ENCODE results near the gene ELP1.

Gene ELP1

DNA sequence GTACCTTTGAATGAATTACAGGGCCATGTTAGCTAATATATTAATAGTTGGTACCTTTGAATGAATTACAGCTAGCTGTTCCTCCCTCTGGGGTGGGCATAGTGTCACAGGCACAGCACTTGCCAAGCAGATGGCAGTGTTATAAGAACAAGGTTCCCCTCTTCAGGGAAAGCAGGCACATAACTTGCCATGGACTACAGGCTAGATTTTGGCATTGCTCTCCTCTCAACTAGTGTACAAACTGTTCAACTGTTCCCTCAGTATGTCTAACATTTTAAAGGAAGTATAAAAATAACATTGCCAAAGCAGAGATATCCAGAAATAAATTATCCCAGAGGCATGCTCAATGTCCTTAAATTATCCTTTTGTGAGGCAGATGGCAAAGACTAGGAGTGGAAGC, 34.0 kb upstream of the ELP1 start:
- DNase-seq, result no peak
- H3K9me3 ChIP-seq (ENCODE audit: insufficient read depth, low read length, severe bottlenecking), result no peaks in the 10 kb centered on the region
- H3K4me3 ChIP-seq (ENCODE audit: low read depth in 1 of 2, low read length in 2 of 2), result no peak overlapping the region
- no peak overlapping the region for H2AFZ ChIP-seq (ENCODE audit: low read depth, low read length)
- H3K4me1 ChIP-seq (ENCODE audit: insufficient read depth, low read length), result no peaks in the 10 kb centered on the region
- no peak overlapping the region for H3K27ac ChIP-seq (ENCODE audit: low read length)
- peaks cover 31% of the 10 kb centered on the region for H3K36me3 ChIP-seq (ENCODE audit: insufficient read depth, low read length)
- H3K9ac ChIP-seq (ENCODE audit: low read depth, low read length), result no peak overlapping the region
- TF ChIP-seq EZH2 (IDR thresholded peaks at IDR 0.05; ENCODE audit: borderline replicate concordance, low read depth, low read length, severe bottlenecking), result no peak
- TF ChIP-seq, protein P1, sequence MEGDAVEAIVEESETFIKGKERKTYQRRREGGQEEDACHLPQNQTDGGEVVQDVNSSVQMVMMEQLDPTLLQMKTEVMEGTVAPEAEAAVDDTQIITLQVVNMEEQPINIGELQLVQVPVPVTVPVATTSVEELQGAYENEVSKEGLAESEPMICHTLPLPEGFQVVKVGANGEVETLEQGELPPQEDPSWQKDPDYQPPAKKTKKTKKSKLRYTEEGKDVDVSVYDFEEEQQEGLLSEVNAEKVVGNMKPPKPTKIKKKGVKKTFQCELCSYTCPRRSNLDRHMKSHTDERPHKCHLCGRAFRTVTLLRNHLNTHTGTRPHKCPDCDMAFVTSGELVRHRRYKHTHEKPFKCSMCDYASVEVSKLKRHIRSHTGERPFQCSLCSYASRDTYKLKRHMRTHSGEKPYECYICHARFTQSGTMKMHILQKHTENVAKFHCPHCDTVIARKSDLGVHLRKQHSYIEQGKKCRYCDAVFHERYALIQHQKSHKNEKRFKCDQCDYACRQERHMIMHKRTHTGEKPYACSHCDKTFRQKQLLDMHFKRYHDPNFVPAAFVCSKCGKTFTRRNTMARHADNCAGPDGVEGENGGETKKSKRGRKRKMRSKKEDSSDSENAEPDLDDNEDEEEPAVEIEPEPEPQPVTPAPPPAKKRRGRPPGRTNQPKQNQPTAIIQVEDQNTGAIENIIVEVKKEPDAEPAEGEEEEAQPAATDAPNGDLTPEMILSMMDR (IDR thresholded peaks at IDR 0.05; ENCODE audit: borderline replicate concordance, extremely low read depth, low read length, poor library complexity, severe bottlenecking), result no peak
- no peaks in the 10 kb centered on the region for H3K27me3 ChIP-seq (ENCODE audit: insufficient read depth, low read length, poor library complexity)
- H3K4me2 ChIP-seq (ENCODE audit: insufficient read depth, low read length), result no peak overlapping the region
- no peak for ATAC-seq (ENCODE audit: insufficient read depth, low read depth)
- no peaks in the 10 kb centered on the region for H4K20me1 ChIP-seq (ENCODE audit: insufficient read depth, low read length)
- H3K79me2 ChIP-seq (ENCODE audit: insufficient read depth, low read length), result no peaks in the 10 kb centered on the region

DNA sequence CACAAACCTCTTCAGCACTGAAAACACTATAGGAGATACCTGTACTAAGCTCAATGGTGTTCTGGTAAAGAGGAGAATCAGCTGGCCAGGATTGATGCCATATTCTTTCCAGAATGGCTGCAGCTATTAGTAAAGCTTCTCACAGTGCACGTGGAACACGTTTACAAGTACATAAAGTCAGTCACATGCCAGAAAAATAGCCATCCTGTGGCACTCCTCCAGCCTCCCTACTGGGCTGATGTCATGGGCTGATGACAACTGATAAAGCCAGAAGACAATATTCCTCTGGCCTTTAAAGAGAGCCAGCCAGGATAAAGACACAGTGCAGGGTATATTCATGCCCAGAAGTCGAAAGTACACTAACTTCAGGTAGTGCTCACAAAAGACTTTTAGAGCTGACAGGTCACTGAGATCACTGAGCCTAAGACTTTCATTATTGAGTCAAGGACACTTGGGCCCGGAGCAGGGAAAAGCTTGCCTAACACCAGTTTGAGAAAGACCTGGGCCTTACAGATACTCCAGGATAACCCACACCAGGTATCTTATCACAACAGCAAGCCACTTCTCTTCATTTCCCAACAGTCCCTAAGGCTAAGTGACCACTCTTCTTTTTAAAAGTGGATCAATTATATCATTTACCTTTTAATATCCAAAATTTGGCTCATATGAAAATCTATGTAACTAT, 29.7 kb upstream of the ELP1 start:
- ATAC-seq (ENCODE audit: insufficient read depth, low read depth) (no peak), DNase-seq (no peak)
- Histone ChIP-seq H3K4me2 (ENCODE audit: insufficient read depth, low read length) (no peak overlapping the region), H3K36me3 (ENCODE audit: insufficient read depth, low read length) (peaks cover 10% of the 10 kb centered on the region; the same call in 1 of the 2 replicates), H2AFZ (ENCODE audit: low read depth, low read length) (no peak overlapping the region), H4K20me1 (ENCODE audit: insufficient read depth, low read length) (no peaks in the 10 kb centered on the region), H3K4me1 (ENCODE audit: insufficient read depth, low read length) (no peaks in the 10 kb centered on the region), H3K9me3 (ENCODE audit: insufficient read depth, low read length, severe bottlenecking) (no peaks in the 10 kb centered on the region), H3K27me3 (ENCODE audit: insufficient read depth, low read length, poor library complexity) (no peaks in the 10 kb centered on the region), H3K4me3 (ENCODE audit: low read depth in 1 of 2, low read length in 2 of 2) (no peak overlapping the region), H3K27ac (ENCODE audit: low read length) (no peak overlapping the region), H3K9ac (ENCODE audit: low read depth, low read length) (no peak overlapping the region), H3K79me2 (ENCODE audit: insufficient read depth, low read length) (no peaks in the 10 kb centered on the region)
- TF ChIP-seq, protein P1 (IDR thresholded peaks at IDR 0.05; ENCODE audit: borderline replicate concordance, extremely low read depth, low read length, poor library complexity, severe bottlenecking), result no peak

DNA sequence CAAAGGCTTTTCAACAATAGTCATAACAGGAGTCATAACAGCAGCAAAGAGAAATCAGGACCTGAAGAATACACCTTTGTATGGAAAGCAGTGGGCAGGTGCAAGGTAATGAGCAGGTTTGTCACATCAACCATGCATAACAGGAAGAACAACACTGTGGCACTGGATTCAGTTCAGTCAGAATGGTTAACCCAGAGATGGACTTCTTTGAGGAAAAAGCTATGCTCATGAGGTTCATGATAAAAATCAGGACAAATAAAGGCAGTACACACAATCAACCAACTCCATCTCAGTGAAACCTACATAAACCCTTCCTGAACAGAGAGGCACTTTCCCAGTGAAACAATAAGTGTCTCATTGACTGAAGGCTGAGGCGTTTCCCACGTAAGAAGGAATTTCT, 27.2 kb upstream of the ELP1 start:
- no peak overlapping the region for H3K4me2 ChIP-seq (ENCODE audit: insufficient read depth, low read length)
- ATAC-seq (ENCODE audit: insufficient read depth, low read depth), result no peak
- H3K9ac ChIP-seq (ENCODE audit: low read depth, low read length), result no peak overlapping the region
- no peak for DNase-seq
- TF ChIP-seq, protein P1 (IDR thresholded peaks at IDR 0.05; ENCODE audit: borderline replicate concordance, extremely low read depth, low read length, poor library complexity, severe bottlenecking), result no peak
- TF ChIP-seq EZH2 (IDR thresholded peaks at IDR 0.05; ENCODE audit: borderline replicate concordance, low read depth, low read length, severe bottlenecking), result no peak
- no peaks in the 10 kb centered on the region for H3K27me3 ChIP-seq (ENCODE audit: insufficient read depth, low read length, poor library complexity)
- peaks cover 8% of the 10 kb centered on the region; the same call in 1 of the 2 replicates for H3K36me3 ChIP-seq (ENCODE audit: insufficient read depth, low read length)
- no peaks in the 10 kb centered on the region for H3K79me2 ChIP-seq (ENCODE audit: insufficient read depth, low read length)
- no peak overlapping the region for H2AFZ ChIP-seq (ENCODE audit: low read depth, low read length)
- H3K27ac ChIP-seq (ENCODE audit: low read length), result no peak overlapping the region
- no peaks in the 10 kb centered on the region for H4K20me1 ChIP-seq (ENCODE audit: insufficient read depth, low read length)
- H3K9me3 ChIP-seq (ENCODE audit: insufficient read depth, low read length, severe bottlenecking), result no peaks in the 10 kb centered on the region
- H3K4me3 ChIP-seq (ENCODE audit: low read depth in 1 of 2, low read length in 2 of 2), result no peak overlapping the region
- H3K4me1 ChIP-seq (ENCODE audit: insufficient read depth, low read length), result no peaks in the 10 kb centered on the region

Measured in DND-41 (cell line).